GM12878 (cell line): Measurements from ENCODE around the gene SLC22A3. TPM values are rescaled to one million over a fixed set of nuclear protein-coding genes. Genes with fewer than 3 reads are reported as not detected.

ENCODE experiments used
- ATAC-seq: fragments of 200-7000 bp; cut with Tn5 transposase; 3 replicates; pipeline ENCODE4 v1.9.1; 2020; ENCODE audit warnings: mild to moderate bottlenecking, moderate library complexity
- BruUV-seq: library from RNA; stranded (reverse); fragments of 400-500 nt; replicated peaks from 2 replicates; lab custom pipeline; 2021; lab: Mats Ljungman, UMichigan
- CTCF ChIA-PET: fragments of 300-600 bp; sonication (Branson Sonifier 250); formaldehyde crosslinking; extraction: SDS; loops from one replicate; lab custom pipeline; 2021; ENCODE audit warnings: inconsistent platforms; lab: Yijun Ruan, JAX
- POLR2A ChIA-PET: fragments of 350-600 bp; formaldehyde crosslinking; extraction: SDS; loops from one replicate; lab custom pipeline; 2021; ENCODE audit warnings: inconsistent platforms; lab: Charles Lee
- RAD21 ChIA-PET: fragments of 300-600 bp; sonication (Branson Sonifier 250); formaldehyde crosslinking; loops from one replicate; lab custom pipeline; 2023; ENCODE audit warnings: antibody characterized with exemption; ENCODE audit not compliant: unreplicated experiment; lab: Charles Lee
- SMC1A ChIA-PET: fragments of 300-600 bp; sonication (Branson Sonifier 250); formaldehyde crosslinking; loops from one replicate; lab custom pipeline; 2023; ENCODE audit not compliant: unreplicated experiment, uncharacterized antibody; lab: Charles Lee
- DNase-seq: peaks from one replicate; pipeline ENCODE4 v3.0.0-alpha.2; 2011; ENCODE audit warnings: low read depth, low spot score
- FAIRE-seq: peaks from 3 replicates; lab custom pipeline; 2011; peaks lifted over from hg19 to GRCh38; lab: Jason Lieb, UNC
- H2AFZ ChIP-seq: 2 replicates; pipeline ENCODE4 v1.6.0; 2011; ENCODE audit warnings: low read depth, low read length, control low read depth; ENCODE audit not compliant: control insufficient read depth
- H3K27ac ChIP-seq: 2 replicates; pipeline ENCODE4 v1.5.1; 2011; ENCODE audit warnings: control low read depth; ENCODE audit not compliant: control insufficient read depth, insufficient read depth
- H3K27me3 ChIP-seq, 2 experiments: replicated peaks in 1 of 2; 2 replicates each; pipeline versions ENCODE4 v1.6.0 to v1.6.1; 2011; ENCODE audit warnings: low read length in 1 of 2; ENCODE audit not compliant: control insufficient read depth in 2 of 2, insufficient read depth in 2 of 2
- H3K36me3 ChIP-seq, 2 experiments: 2 replicates each; pipeline ENCODE4 v1.5.1; 2011; ENCODE audit warnings: low read length in 1 of 2; ENCODE audit not compliant: control insufficient read depth in 2 of 2, insufficient read depth in 2 of 2
- H3K4me1 ChIP-seq: 2 replicates; pipeline ENCODE4 v1.6.1; 2011; ENCODE audit warnings: mild to moderate bottlenecking, low read length, moderate library complexity, mixed read lengths; ENCODE audit not compliant: control insufficient read depth, insufficient read depth
- H3K4me2 ChIP-seq: 2 replicates; pipeline ENCODE4 v1.6.0; 2011; ENCODE audit warnings: control low read depth; ENCODE audit not compliant: control insufficient read depth, insufficient read depth
- H3K4me3 ChIP-seq: fragments of 200-600 bp; sonication (generic); 2 replicates; pipeline ENCODE4 v1.5.1; 2016
- H3K79me2 ChIP-seq: 2 replicates; pipeline ENCODE4 v1.6.0; 2011; ENCODE audit warnings: low read length; ENCODE audit not compliant: control insufficient read depth, insufficient read depth
- H3K9ac ChIP-seq: 2 replicates; pipeline ENCODE4 v1.8.0; 2011; ENCODE audit warnings: low read length, control low read depth, mixed read lengths; ENCODE audit not compliant: control insufficient read depth, insufficient read depth
- H3K9me3 ChIP-seq: replicated peaks from 3 replicates; pipeline ENCODE4 v1.5.1; 2011; ENCODE audit warnings: mild to moderate bottlenecking, low read length; ENCODE audit not compliant: control insufficient read depth, insufficient read depth
- H4K20me1 ChIP-seq: 2 replicates; pipeline ENCODE4 v1.6.0; 2011; ENCODE audit not compliant: control insufficient read depth, insufficient read depth
- ATF7 ChIP-seq: fragments of 450-650 bp; IDR thresholded peaks from 2 replicates; pipeline ENCODE4 v1.6.1; 2016; ENCODE audit warnings: low read depth, mild to moderate bottlenecking
- CBFB ChIP-seq: IDR thresholded peaks from 2 replicates; pipeline ENCODE4 v1.6.1; 2016; ENCODE audit warnings: antibody characterized with exemption, low read depth
- CBX3 ChIP-seq: fragments of 200-600 bp; sonication (generic); IDR thresholded peaks from 2 replicates; pipeline ENCODE4 v1.6.1; 2016; ENCODE audit warnings: low read depth, borderline replicate concordance
- CREM ChIP-seq: IDR thresholded peaks from 2 replicates; pipeline ENCODE4 v1.6.1; 2014; ENCODE audit warnings: antibody characterized with exemption, low read depth
- NBN ChIP-seq: fragments of 450-650 bp; IDR thresholded peaks from 2 replicates; pipeline ENCODE4 v1.6.1; 2016
- POU2F2 ChIP-seq: IDR thresholded peaks from 3 replicates; pipeline ENCODE4 v1.6.1; 2011; ENCODE audit warnings: low read depth, mild to moderate bottlenecking, low read length, borderline replicate concordance
- RAD51 ChIP-seq: fragments of 450-650 bp; IDR thresholded peaks from 2 replicates; pipeline ENCODE4 v1.6.1; 2016; ENCODE audit warnings: moderate library complexity, mild to moderate bottlenecking, inconsistent platforms
- SMAD1 ChIP-seq: fragments of 450-650 bp; IDR thresholded peaks from 2 replicates; pipeline ENCODE4 v1.6.1; 2018; ENCODE audit warnings: mild to moderate bottlenecking, low read depth; ENCODE audit not compliant: partially characterized antibody
- SMAD5 ChIP-seq: IDR thresholded peaks from 2 replicates; pipeline ENCODE4 v1.6.1; 2016; ENCODE audit warnings: antibody characterized with exemption, low read depth
- TCF3 ChIP-seq: IDR thresholded peaks from 2 replicates; pipeline ENCODE4 v1.6.1; 2012; ENCODE audit warnings: low read depth, mild to moderate bottlenecking, low read length, borderline replicate concordance; ENCODE audit not compliant: insufficient read depth
- ZZZ3 ChIP-seq: IDR thresholded peaks from 2 replicates; pipeline ENCODE4 v1.6.1; 2011; ENCODE audit warnings: low read depth; ENCODE audit not compliant: control insufficient read depth, insufficient read length
- in situ Hi-C: fragments of 300-500 bp; cut with MboI; formaldehyde crosslinking; loops from 9 replicates; pipeline ENCODE4 v1.14.3; 2018; ENCODE audit warnings: mixed read lengths
- intact Hi-C: fragments of 100-400 bp; cut with micrococcal nuclease; formaldehyde crosslinking; loops from one replicate; pipeline ENCODE4 v1.14.2; 2022; ENCODE audit not compliant: unreplicated experiment
- polyA plus RNA-seq, 11 experiments: library from polyadenylated mRNA; depleted of rRNA in 4 of 11; unstranded in 6 of 11; stranded (reverse) in 5 of 11; fragments of >200 nt; fragmentation: Nextera tagmentation in 4 of 11; fragmentation: Illumina TruSeq in 1 of 11; extraction: Ambion mirVana in 4 of 11; extraction: Trizol in 1 of 11; gene quantifications; 1 replicate in 1 of 11; 2 replicates in 10 of 11; pipeline versions ENCODE4 v1.2.1 to v1.2.3, GENCODE V29; 2011 to 2016; ENCODE audit warnings: inconsistent platforms in 2 of 11, missing spikeins in 2 of 11, low read depth in 1 of 11
- total RNA-seq, 4 experiments: library from RNA; depleted of rRNA in 3 of 4; stranded (reverse); fragments of >200 nt in 3 of 4; fragmentation: Illumina TruSeq in 1 of 4; extraction: Trizol in 1 of 4; gene quantifications; 2 replicates each; pipeline versions ENCODE4 v1.2.1 to v1.2.3, GENCODE V29; 2013 to 2021
- TF ChIP-seq, protein P1 (sequence below): fragments of 450-650 bp; IDR thresholded peaks from 2 replicates; pipeline ENCODE4 v1.6.1; 2018; ENCODE audit warnings: mild to moderate bottlenecking, low read depth, moderate library complexity; ENCODE audit not compliant: partially characterized antibody
- TF ChIP-seq, protein P2 (sequence below): fragments of 150-350 bp; IDR thresholded peaks from 2 replicates; pipeline ENCODE4 v1.6.1; 2014; ENCODE audit warnings: mild to moderate bottlenecking, low read depth, low read length
- TF ChIP-seq, protein P3 (sequence below): fragments of 450-650 bp; IDR thresholded peaks from 2 replicates; pipeline ENCODE4 v1.6.1; 2017; ENCODE audit warnings: mild to moderate bottlenecking, moderate library complexity

SLC22A3 gene
- total and polyA plus RNA-seq, 10 of the 15 experiments (the other 5 are each of a cell fraction or from before 2014, with no cell fraction given): 0.07 to 0.15 TPM; not detected in 8

DNA sequence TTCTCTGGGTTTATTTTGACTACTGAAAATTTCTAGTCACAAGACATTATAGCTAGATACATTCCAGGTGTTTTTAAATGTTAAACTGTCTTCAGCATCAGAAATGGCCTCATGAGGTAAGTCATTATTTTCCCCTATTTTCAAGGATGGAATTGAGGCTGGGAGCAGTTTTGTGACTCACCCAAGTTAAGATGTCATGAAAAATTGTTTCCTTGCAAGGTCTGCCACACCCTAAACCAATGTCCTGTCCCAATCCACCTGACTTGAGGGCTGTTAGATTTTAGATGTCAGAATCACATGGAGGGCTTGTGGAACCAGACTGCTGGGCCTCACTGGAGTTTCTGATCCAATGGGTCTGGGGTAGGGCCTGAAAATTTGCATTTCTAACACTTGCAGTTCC lies 16.9 kb downstream of the SLC22A3 start:
- no peaks in the 10 kb centered on the region for H3K9me3 ChIP-seq
- H3K4me2 ChIP-seq: no peak overlapping the region
- FAIRE-seq: no peak
- ChIA-PET RAD21 (no interaction called here), SMC1A (no interaction called here), POLR2A (no interaction called here), CTCF (interaction anchor here (0.6 kb wide), 1 partner anchor 227 kb away, joined by 4 read pairs; no protein-coding TSS in a partner anchor)
- ATAC-seq: no peak
- no peak for DNase-seq
- H2AFZ ChIP-seq: no peak overlapping the region
- H3K9ac ChIP-seq: no peak overlapping the region
- H3K4me3 ChIP-seq: no peak overlapping the region
- no peak overlapping the region for H3K27ac ChIP-seq
- no TSS peak for BruUV-seq
- no peak for TF ChIP-seq TCF3
- TF ChIP-seq, protein P1, sequence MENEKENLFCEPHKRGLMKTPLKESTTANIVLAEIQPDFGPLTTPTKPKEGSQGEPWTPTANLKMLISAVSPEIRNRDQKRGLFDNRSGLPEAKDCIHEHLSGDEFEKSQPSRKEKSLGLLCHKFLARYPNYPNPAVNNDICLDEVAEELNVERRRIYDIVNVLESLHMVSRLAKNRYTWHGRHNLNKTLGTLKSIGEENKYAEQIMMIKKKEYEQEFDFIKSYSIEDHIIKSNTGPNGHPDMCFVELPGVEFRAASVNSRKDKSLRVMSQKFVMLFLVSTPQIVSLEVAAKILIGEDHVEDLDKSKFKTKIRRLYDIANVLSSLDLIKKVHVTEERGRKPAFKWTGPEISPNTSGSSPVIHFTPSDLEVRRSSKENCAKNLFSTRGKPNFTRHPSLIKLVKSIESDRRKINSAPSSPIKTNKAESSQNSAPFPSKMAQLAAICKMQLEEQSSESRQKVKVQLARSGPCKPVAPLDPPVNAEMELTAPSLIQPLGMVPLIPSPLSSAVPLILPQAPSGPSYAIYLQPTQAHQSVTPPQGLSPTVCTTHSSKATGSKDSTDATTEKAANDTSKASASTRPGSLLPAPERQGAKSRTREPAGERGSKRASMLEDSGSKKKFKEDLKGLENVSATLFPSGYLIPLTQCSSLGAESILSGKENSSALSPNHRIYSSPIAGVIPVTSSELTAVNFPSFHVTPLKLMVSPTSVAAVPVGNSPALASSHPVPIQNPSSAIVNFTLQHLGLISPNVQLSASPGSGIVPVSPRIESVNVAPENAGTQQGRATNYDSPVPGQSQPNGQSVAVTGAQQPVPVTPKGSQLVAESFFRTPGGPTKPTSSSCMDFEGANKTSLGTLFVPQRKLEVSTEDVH: no peak
- TF ChIP-seq RAD51: no peak
- no peak for TF ChIP-seq CBX3
- no peak for TF ChIP-seq ZZZ3
- no peak for TF ChIP-seq SMAD5
- TF ChIP-seq, protein P2, sequence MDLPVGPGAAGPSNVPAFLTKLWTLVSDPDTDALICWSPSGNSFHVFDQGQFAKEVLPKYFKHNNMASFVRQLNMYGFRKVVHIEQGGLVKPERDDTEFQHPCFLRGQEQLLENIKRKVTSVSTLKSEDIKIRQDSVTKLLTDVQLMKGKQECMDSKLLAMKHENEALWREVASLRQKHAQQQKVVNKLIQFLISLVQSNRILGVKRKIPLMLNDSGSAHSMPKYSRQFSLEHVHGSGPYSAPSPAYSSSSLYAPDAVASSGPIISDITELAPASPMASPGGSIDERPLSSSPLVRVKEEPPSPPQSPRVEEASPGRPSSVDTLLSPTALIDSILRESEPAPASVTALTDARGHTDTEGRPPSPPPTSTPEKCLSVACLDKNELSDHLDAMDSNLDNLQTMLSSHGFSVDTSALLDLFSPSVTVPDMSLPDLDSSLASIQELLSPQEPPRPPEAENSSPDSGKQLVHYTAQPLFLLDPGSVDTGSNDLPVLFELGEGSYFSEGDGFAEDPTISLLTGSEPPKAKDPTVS: no peak
- TF ChIP-seq CBFB: no peak
- TF ChIP-seq SMAD1: no peak
- TF ChIP-seq CREM: no peak
- TF ChIP-seq ATF7: no peak
- TF ChIP-seq NBN: no peak
- TF ChIP-seq POU2F2: no peak
- TF ChIP-seq, protein P3, sequence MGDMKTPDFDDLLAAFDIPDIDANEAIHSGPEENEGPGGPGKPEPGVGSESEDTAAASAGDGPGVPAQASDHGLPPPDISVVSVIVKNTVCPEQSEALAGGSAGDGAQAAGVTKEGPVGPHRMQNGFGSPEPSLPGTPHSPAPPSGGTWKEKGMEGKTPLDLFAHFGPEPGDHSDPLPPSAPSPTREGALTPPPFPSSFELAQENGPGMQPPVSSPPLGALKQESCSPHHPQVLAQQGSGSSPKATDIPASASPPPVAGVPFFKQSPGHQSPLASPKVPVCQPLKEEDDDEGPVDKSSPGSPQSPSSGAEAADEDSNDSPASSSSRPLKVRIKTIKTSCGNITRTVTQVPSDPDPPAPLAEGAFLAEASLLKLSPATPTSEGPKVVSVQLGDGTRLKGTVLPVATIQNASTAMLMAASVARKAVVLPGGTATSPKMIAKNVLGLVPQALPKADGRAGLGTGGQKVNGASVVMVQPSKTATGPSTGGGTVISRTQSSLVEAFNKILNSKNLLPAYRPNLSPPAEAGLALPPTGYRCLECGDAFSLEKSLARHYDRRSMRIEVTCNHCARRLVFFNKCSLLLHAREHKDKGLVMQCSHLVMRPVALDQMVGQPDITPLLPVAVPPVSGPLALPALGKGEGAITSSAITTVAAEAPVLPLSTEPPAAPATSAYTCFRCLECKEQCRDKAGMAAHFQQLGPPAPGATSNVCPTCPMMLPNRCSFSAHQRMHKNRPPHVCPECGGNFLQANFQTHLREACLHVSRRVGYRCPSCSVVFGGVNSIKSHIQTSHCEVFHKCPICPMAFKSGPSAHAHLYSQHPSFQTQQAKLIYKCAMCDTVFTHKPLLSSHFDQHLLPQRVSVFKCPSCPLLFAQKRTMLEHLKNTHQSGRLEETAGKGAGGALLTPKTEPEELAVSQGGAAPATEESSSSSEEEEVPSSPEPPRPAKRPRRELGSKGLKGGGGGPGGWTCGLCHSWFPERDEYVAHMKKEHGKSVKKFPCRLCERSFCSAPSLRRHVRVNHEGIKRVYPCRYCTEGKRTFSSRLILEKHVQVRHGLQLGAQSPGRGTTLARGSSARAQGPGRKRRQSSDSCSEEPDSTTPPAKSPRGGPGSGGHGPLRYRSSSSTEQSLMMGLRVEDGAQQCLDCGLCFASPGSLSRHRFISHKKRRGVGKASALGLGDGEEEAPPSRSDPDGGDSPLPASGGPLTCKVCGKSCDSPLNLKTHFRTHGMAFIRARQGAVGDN: no peak
- H3K4me1 ChIP-seq: no peaks in the 10 kb centered on the region
- intact Hi-C loops (no loop called here), in situ Hi-C loops (no loop called here)
- H3K36me3 ChIP-seq: no peaks in the 10 kb centered on the region
- no peaks in the 10 kb centered on the region; a peak in 2 of 4 replicates for H3K27me3 ChIP-seq
- H3K79me2 ChIP-seq: no peaks in the 10 kb centered on the region
- H4K20me1 ChIP-seq: no peaks in the 10 kb centered on the region
